ENCODE measurements around the gene LGSN.

GRCh38 chr6:63269470-63269869 lies 50.3 kb downstream of the LGSN start:
- TF ChIP-seq CTCF (IDR thresholded peaks at IDR 0.05) (no peak), POLR2AphosphoS5 (IDR thresholded peaks at IDR 0.05; ENCODE audit: insufficient read depth in 1 of 2, low read depth in 1 of 2) (no peak)
